Stimulated activated CD8-positive, alpha-beta memory T cell treated with anti-CD3 and anti-CD28 coated beads, Interleukin-7, amount 100 ng/mL, for 1 hour (primary cell): ENCODE results near the gene RBL2.
A peak's percentile ranks its signal among the peaks of the same experiment; 100 is the strongest.

Source experiments
- DNase-seq, 2 donors: peaks; one replicate each; pipeline ENCODE4 v3.0.0-alpha.2; 2020; ENCODE audit warnings: low read depth in 2 of 2

RBL2 gene

DNA sequence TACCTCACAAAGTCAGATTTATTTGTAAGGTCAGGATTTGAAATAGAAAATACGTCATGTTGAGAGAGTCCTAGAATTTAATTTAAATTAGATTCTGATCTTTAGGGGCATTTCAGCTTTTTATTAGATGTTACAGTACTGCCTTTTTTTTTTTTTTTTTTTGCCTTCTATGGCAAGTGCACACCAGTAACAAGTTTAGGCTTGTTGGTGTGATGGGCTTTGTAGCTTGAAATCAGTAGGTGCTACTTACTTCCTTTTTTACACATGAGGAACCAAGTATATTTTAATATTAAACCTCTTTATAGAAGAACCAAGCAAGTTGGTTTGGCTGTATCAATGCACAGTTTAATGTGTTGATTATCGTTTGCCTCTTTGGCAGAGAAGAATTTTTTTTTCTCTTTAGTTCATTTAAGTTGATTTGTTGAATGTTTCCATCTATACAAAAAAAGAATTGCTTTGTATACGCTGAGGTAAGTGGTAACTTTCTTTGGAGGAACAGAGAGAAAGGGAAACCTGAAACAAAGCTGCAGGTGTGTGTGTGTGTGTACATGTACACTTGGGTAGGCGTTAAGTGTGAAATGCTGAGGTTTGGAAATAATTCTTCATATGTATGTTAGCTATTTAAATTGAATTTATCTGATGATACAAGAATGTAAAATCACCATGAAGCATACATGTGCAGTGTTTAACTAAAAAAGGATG lies 15.7 kb downstream of the RBL2 start:
- no peak for DNase-seq

DNA sequence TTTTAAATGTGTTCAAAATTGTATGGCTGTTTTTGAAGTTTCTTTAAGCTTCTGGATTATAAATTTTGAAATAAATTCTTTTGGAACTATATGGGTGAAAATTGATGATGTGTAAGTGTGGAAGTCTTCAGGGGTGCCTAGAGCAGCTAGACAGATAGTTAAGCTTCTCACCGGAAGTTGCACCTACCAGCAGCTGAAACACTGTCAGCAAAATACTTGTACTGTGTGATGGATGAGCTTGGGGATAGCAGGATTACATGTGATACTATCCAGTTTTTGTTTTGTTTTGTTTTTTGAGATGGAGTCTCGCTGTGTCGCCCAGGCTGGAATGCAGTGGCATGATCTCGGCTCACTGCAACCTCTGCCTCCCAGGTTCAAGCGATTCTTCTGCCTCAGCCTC lies 19.7 kb downstream of the RBL2 start:
- no peak for DNase-seq

DNA sequence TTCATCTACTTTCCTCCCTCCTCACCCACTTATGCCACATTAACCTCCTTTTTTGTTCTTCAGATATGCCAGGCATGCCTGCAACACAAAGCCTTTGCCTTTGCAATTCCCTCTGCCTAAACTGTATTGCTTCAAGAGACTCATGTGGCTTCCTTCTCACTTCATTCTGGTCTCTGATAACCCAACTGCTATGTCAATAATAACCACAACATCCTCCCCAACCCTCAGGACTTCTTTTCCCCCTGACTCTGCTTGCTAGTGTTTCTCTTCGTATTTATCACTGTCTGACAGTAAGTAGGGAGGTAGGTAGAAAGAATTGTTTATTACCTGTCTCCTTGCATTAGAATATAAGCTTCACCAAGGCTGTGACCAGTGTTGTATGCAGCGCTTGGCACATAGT lies 22.4 kb downstream of the RBL2 start:
- no peak for DNase-seq

DNA sequence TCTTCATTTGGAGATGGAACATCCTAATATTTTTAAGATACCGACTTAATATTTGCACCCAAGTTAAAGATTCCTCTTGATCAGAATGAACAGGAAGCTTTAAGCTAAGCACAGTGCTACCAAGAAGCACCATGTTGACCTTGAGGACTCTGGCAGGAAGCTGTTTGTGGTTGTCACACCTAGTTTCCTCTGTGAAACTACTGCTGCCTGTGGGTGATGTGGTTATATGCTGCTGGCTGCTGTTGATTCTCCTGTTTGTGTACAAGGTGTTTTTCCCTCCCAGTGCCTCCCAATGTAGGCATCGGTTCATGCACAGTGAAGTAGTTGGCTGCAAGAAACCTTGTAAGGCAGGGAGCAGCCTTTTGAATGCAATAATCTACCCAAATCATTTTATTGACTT lies 23.4 kb downstream of the RBL2 start:
- DNase-seq = peak; percentile 46 to 48

DNA sequence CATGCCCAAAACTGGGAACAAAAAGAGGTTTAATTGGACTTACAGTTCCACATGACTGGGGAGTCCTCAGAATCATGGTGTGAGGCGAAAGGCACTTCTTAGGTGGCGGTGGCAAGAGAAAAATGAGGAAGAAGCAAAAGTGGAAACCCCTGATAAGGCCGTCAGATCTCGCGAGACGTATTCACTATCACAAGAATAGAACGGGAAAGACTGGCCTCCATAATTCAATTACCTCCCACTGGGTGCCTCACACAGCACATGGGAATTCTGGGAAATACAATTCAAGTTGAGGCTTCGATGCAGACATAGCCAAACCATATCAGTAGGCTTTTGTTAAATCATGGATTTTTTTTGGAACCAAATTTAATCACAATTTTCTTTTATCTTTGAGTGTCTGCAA lies 24.4 kb downstream of the RBL2 start:
- DNase-seq = no peak

DNA sequence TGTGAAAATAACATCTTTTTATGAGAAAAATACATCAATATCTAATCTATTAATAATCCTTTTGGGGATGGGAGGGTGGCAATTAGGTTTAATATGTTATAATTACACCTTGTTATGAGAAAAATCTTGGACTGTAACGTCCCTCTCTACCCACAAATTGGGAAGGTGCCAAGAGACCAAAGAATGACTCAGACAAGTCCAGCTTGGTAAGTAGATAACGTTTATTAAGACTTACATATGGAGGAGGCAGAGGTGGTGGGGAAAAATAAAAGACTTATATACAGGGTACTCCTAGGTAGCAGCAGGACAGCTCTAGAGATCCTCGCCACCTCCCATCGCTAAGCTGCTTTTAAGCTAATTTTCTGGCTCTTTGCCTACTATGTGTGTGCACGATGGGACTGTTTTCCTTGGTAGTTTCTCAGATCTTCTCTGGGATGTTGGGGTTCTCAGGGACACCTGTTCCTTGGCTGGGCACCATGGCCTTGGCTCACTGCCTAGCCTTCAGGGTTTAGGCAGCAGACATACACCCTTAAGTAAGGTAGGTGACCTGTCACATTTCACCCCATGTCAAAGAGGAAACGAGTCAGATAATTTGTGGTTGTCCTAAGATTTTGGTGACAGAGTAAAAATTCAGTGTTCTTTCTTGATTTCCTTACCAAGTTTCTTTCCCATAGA lies 31.5 kb downstream of the RBL2 start:
- no peak for DNase-seq

DNA sequence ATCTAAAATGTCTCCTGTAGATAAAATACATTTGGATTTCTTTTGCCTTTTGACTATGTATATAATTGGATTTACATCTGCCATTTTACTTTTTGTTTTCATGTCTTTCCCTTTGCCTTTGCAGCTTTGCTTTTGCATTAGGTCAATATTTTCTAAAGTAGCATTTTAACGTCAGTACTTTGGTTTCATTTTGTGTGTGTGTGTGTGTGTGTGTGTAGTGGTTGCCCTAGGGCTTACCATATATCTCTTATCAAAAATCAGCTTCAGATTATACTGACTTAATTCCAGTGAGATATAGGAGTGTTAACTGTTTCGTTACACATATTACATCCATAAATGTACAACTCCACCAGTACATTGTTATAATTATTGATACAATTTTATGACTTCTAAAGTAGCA lies 42.6 kb downstream of the RBL2 start:
- no peak for DNase-seq

DNA sequence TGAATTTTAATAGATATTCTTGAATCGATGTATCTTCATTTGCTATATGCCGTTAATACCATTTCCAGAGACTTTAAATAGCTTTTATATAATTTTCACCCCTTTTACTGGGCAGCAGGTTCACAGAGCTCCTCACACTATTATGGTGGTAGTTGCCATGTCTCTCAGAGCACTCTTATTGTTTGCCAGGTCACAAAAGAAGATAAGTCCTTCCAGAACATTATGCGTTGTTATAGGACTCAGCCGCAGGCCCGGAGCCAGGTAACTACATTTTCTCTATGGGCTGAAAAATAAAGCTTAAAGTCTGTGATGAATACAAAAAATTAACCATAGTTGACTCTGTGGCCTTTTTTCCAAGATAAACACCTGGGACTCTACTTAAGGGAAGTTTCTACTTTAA lies 44.7 kb downstream of the RBL2 start:
- no peak for DNase-seq

DNA sequence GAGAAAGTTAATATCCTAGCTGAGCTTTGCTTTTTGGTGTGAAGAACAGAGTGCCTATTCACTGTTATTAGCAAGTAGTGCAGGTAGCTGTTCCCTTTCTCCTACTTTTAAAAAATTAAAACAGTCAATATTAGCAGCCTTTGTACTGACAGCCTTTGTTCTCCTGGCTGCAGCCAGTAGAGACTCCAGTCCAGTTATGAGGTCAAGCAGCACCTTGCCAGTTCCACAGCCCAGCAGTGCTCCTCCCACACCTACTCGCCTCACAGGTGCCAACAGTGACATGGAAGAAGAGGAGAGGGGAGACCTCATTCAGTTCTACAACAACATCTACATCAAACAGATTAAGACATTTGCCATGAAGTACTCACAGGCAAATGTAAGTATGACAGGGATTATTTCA lies 46.1 kb downstream of the RBL2 start:
- DNase-seq = no peak

DNA sequence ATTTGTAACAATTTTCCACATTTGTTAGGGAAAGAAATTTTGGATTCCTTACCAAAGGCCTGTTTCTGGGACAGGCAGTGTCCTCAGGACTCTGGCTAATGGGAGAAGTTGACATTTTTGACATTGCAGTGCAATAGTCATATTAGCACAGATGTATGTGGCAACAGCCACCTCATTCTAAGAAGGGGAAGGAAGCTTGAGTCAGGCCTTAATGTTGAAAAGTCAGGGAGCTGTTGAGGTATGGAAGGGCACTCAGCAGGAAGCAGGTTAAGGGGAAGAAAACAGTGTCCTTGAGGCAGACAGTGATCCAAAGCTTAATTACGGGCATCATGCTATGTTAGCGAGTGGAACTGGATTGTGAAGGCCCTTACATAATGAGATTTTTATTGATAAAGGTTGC lies 47.9 kb downstream of the RBL2 start:
- no peak for DNase-seq

DNA sequence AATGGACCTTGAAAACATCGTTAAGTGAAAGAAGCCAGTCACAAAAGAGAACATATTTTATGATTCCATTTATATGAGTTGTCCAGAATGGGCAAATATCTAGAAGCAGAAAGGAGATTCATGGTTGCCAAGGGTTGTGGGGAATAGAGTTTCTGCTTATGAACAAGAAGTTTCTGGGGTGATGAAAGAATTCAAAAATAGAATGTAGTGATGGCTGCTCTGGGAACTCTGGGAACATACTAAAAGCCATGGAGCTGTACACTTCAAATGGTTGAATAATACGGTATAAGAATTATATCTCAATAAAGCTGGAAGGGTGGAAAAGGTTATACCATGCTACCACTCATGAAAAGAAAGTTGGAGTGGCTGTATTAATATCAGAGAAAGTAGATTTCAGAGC lies 50.3 kb downstream of the RBL2 start:
- DNase-seq = no peak

DNA sequence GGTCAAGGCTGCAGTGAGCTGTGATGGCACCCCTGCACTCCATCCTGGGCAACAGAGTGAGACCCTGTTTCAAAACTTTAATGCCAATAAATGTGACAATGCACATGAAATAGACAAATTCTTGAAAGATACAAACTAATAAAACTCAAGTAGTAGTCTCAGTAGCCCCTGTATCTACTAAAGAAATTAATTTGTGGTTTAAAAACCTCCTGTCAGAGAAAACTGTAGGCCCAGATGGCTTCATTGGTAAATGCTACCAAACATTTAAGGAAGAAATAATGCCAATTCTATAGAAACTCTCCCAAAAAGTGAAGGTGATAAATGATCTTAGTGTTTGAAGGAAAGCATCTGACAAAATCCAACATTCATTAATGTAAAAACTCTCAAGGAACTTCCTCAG lies 52.0 kb downstream of the RBL2 start:
- no peak for DNase-seq

DNA sequence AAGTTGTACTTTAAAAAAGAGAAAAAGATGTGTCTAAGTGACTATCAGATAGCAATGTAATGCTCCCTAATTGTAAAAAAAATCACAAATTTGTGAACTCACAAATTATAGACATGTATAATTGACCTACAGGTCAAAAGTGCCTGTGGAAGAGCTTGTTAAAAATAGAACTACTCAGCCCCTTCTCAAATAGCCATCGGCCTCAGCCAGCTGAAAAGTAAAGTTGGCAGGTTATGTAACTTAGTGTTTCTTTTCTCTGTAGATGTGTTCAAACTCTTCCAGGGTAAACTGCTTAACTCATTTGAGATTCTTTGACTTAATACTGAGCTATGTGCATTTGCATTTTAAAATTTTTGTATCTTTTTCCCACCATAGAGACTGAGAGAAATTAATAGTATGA lies 55.5 kb downstream of the RBL2 start:
- DNase-seq = no peak

DNA sequence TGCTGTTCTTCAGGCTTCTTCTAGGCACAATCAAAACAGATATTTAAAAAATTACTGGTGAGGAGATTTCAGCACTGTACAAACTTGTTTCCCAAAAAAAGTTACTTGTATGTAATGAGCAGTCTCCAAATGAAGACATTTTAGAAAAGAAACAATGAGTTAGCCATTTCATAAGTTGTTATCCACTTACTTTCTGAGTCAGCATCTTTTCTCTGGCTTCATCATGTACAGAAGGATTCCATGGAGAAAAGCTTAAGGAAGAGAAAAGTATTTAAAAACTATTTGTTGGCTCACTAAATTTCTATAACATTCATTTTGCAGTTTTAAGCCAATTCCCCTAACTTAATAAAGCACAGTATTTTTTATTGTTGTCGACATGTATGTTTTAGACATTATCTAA lies 58.2 kb downstream of the RBL2 start:
- no peak for DNase-seq

DNA sequence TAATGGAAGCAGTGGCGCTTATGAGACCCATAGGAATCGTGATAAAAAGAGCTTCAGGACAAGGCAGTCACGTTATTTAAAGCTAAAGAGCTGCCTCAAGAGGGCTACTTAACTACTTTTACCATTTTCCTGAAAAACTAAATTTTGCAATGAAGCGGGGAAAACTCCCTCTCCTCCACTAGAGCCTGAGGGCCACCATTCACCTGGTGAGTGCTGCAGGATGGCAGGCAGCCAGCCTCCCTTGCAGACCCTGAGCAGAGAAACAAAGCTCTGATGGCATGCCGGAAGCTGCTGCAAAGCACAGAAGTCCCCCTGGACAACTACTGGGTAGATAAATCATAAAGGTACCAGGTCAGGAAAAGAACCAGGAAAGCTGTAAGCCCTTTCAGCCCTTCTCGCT lies 60.4 kb downstream of the RBL2 start:
- DNase-seq = no peak

DNA sequence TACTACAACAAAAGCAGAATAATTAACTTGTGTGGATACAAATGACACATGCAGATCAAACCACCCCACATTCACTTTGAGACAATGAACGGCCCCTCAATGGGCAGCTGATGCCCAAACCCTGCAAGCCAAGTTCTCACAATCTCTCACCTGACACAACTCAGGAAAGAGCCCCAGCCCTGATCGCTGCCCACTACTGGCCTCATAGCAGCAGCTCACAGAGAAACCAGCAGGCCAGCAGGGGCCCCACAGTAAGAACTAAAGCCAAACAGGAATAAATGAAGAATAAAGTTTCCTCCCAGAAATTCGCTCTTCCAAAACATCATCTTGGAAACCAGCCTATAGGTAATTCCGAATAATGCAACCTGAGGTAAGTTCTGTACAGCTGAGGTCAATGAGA lies 61.1 kb downstream of the RBL2 start:
- DNase-seq = no peak

DNA sequence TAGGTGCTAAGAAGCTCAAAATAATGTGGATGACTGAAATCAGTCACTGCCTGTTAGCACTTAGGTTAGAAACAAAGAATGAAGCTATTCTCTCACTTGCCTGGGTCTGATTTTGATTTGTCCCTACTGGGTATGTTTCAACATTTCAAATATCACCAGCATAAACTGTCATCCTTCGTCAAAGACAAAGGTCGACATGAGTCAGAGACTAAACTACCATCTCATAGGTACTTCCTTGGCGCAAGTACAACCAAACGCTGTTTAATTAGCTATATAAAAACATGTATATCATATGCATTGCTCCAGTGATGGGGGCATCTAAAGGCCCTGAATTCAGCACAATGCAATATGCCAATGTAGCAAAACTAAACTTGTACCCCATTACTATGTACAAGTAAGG lies 64.7 kb downstream of the RBL2 start:
- DNase-seq = no peak

DNA sequence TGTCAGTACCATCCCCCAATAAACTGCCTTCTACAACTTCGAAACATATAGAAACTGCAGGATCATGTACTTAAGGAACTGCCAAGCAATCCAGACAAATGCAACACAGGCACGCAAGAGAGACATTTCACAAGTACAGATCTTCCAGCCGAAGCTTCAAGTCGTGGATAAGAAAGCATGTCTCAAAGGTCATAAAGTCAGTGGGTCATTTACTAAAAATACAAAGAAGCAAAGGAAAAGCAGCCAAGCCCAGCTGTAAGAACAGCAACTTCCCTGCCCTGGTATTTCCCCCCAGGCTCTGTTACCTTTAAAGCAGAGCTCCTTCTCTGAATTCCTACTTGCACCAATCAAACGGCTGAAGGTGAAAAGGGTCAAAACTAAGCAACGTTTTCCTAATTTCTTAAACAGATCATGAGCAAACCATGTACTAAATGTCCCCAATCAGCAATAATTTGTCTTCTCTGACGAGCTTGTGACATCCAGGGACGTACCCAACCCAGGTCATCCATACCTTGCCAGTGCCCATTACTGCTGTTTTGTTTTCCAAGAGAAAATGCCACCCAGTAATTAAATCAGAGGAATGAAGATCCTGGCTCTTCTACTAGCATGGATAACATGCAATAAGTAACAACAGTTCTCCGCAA lies 67.1 kb downstream of the RBL2 start:
- DNase-seq = no peak

DNA sequence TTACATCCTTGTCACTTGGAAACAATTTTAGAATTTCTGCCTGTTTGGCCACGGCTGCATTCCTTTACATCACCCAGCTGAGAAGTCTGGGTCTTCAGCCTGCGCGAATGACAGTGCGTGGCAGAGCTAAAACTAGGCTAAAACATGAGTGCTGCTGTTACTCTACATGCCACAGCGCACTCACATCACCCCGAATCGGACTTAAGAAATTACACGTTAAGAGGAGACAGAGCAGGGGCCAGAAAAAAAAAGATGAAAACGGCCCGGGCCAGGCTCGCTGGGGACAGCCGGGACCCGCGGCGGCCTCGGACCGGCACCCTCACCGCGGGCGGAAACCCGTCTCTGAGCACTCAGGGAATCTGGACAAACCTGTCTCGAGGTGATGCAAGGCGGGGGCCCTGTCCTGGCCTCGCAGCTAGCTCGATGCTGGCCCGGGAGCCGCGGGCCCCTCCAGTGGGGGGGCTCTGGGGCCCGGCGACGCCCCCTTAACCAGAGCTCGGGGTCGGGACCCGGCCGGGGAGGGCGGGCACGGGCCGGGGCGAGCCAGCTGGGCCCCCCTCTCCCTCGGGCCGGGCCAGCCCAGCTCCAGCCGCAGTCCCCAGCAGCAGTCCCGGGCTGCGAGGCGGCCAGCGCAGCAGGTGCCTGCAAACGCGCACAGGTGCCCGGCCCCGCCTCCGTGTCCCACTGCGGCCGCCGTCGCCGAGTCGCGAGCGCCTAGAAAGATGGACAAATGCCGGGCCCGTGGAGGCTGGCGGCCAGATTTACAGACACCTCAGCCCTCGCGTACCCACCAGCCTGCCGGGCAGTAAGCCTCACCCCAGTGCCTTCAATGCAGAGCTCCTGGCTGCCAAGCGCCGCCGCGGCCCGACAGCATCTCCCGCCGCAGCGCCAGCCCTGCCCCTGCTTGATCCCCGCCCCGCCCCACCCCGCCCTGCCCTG lies 68.3 kb downstream of the RBL2 start, which contains the start of gene AKTIP:
Gene AKTIP (minus strand): TSS at position 879 of the 939 bp plus-strand sequence. CDS start 2,950 bp downstream, outside the sequence.
- no peak for DNase-seq

DNA sequence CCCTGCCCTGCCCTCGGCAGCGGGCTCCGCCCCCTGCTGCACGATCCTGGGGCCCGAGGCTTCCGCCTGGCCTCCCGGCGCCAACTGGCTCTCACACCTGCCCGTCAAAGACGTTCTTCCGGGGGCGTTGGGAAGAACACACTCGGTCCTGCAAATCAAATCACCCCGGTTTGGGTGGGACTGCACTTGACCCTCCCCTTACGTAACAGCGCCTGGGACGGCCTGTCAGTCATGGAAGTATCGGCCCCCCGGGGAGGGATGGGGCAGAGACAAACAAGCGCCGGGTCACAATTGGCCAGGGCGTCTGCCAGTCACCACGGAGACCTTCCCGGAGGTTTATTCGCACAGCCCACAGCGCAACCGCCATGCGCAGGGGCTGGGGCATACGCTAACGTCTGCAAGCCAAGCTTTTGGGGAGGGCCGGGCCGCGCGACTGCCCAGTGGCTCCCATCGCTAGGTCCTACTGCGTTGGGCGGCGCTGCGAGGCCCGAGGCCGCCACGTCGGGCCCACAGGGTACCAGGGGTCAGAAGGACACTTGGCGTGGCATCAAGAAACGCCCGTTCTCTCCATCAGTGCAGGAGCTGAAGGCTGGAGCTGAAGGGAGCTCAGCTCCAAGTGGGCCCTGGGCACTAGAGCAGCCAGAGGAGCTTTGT lies 69.1 kb downstream of the RBL2 start:
- peak; percentile 98 for DNase-seq

DNA sequence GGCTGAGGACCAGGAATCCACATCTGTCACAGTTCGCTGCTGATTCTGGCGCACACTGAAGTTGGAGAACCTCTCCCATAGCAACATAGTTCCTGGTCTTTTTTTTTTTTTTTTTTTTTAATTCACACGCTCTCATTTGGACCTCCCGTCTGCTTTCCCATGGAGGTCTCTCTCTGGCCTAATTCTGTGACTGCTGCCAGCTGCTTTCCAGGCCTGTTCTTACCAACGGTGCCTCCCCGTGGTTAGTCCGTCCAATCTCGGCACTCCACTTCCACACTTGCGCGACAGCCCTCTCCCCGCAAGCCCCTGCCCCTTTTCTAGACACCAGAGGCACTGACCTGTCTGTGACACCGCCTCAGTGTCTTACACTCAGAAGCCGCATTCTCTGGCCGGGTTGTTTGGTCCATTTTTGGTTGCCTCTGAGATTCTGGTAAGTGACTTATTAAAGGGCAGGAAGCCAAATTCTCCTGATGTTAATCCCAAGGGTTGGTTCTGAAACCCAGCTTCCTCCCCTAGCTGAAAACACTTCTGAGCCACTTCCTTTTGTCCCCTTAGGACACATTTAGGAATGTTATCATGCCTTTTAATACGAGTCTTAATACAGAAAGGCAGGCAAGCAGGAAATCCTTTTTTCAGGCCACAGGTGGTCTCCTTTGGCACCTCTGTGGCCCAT lies 69.9 kb downstream of the RBL2 start:
- no peak for DNase-seq
